Measurements from ENCODE around the gene DPYSL5.

DPYSL5 gene

DNA sequence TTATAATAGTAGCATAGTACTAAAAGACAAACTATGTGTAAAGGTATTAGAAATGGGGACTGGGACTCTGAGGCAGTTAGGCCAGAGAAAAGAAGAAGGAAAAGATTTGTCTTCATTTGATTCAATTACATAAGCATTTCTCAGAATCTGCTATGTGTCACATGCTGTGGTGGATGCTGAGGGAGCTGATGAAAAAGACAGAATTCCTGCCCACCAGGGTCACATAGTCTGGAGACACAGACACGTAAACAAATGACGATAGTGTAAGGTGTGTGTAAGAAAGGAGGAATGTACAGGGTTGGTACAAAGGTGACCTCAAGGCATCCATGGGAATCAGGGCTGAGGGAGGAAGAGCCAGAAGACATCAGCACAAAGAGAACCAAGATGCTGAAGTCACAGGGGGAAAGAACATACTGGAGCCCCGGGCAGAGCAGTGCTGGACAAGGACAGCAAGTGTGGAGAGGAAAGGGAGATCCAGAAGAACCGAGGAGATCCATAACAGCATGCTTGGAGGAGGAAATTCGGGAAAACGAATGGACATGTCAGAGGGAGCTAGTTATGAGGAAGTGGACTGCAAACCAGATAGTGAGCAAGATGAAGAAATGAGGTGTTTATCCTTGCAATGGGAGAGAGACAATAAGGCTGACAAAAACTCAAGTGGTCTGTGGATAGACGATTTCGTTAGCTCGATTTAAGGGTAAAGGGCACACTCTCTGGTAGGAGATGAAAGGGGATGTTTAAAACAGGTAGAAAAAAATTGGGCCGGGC, 121.3 kb downstream of the DPYSL5 start:
- no peak for DNase-seq

GRCh38 chr2:26970244-26970927, 122.5 kb downstream of the DPYSL5 start, which contains the start of gene MAPRE3:
TSS of gene MAPRE3 (plus strand) at chr2:26970637. CDS start at chr2:27022219, 51,582 bp downstream.
- DNase-seq = peak; percentile 87

GRCh38 chr2:26970928-26971627, 123.1 kb downstream of the DPYSL5 start:
- no peak for DNase-seq

DNA sequence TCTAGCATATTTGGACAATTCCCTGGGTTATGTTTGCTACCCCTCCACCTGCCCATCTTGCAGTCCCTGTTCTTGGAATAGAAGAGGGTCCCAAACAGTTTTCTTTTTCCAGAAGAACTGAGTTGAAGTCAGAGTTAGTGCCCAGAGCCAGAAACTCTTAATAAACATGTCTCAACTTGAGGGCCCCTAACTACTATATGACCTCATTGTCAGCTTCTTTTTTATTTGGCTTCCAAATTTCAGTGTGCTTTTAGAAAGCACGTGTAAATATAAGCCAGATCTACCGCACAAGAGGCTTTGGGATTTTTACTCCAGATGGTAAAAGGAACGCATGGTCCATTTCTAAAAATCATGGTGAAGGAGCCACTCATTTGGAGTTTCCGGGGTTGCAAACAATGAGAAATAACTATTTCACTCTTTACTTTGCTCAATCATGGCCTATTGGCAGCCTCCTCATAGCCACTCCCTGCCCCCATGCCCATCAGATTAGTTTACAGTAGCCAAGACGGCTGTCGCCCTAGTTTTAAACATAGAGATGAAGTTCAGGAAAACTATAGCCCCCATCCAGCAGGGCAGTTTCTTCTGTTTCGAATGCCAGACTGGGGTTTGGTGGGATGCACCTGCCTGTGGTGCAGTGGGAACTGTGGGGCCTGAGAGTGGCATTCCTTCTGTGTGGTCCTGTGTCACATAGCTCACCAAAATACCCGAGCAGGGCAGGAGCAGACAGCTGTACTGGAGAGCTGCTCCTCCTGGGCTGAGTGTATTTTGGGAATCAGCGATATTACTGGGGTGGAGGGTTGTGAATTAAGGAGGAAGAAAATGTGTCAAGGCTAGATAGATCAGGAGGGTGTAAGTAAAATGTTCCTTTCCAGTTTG, 124.2 kb downstream of the DPYSL5 start:
- DNase-seq = no peak

DNA sequence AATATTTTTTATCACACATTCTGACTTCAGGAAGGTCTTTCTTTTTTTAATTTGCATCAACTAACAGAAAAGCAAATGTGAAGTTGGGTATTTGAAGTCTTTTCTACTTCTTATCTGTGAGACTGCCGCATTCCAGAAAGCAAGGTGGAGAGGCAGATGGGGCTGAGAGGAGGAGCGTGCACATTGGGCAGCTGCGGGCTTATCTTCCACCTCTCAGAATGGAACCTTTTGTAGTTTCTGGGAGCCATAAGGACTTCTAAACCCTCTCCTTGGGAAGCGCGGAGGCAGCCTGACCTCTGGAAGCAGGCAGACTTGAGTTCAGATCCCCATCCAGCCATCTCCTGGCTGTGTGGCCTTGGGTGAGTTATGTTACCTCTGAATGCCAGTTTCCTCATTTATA, 126.4 kb downstream of the DPYSL5 start:
- no peak for DNase-seq

GRCh38 chr2:26975102-26975501, 127.2 kb downstream of the DPYSL5 start:
- no peak for DNase-seq

GRCh38 chr2:26975656-26976055, 127.7 kb downstream of the DPYSL5 start:
- DNase-seq = no peak

- DNase-seq = no peak
Observed at GRCh38 chr2:26976237-26976636, 128.3 kb downstream of the DPYSL5 start.

GRCh38 chr2:26977012-26977411, 129.1 kb downstream of the DPYSL5 start:
- no peak for DNase-seq

DNA sequence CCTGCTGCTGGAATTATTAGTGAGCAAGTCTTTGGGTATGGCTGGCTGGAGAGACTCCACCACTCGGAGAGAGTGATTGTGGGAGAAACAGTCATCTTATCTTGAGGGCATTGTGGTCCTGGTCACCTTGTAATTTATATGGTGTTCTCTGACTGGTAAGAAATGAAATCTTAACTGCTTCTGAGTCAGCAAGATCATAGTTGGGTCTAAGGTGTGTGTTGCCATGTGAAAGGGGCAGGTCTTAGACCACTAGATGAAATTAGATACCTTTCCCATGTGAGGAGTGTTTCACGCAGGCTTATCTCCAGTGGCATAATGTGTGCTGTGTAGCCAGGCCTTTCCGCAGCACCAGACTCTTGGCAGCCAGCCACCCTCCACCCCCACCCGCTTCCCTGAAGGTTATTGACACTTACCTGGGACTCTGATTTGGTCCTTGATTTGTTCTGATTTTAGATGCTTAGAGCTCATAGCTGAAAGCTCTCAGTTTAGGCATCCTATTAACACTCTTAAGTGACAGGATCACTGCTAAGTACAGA, 130.2 kb downstream of the DPYSL5 start:
- DNase-seq = no peak

DNA sequence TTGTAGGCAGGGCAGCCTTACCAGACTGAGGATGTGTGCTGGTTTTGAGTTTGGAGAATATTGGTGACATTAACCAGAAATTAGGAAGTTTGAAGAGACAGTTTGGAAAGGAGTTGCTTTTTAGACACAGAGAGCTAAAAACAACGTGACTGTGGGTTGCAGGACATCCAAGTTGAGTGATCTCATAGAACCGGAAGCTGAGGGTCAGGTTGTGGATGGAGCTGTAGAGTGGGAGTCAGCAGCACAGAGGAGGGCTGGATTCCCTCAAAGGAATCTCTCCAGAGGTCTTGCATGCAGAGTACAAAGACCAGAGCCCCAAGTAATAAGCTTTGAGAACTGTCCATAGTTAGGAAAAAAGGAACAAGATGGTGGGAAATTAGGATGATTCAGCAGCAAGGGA, 131.8 kb downstream of the DPYSL5 start:
- no peak for DNase-seq

- DNase-seq = no peak
Observed at GRCh38 chr2:26980971-26981370, 133.0 kb downstream of the DPYSL5 start.

- DNase-seq = no peak
Observed at GRCh38 chr2:26982102-26982742, 134.3 kb downstream of the DPYSL5 start.

DNA sequence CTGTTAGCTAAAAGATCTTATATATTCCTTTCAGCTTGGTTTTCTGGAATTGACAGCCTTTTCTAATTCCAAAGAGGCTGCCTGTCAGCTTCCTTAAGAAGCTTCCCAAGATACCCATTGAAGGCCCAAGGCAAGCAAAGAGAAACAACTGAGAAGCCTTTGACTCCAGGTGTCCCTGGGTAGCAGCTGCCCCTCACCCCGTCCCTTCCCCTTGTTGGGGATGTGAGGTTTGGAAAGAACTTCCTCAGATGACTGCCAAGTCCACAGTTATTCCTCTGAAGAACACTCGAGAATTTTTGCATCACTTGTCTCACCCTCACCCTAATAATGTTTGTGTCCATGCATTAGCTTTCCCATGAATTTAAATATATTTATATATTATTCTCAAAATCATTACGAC, 135.8 kb downstream of the DPYSL5 start:
- DNase-seq = no peak

DNA sequence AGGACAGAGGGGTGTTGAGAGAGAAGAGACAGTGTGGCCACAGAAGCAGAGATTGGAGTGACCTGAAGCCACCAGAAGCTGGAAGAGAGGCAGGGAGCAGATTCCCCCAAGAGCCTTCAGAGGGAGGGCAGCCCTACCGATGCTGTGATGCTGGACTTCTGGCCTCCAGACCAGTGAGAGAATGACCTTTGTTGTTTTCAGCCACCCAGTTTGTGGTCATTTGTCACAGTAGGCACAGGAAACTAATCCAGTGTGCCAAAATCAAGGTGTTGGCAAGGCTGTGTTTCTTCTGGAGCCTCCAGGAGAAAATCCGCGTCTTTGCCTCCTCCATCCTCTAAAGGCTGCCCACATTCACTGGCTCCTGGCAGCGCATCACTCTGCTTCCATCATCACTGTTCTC, 137.9 kb downstream of the DPYSL5 start:
- no peak for DNase-seq

- no peak for DNase-seq
Observed at GRCh38 chr2:26986576-26986975, 138.6 kb downstream of the DPYSL5 start.

DNA sequence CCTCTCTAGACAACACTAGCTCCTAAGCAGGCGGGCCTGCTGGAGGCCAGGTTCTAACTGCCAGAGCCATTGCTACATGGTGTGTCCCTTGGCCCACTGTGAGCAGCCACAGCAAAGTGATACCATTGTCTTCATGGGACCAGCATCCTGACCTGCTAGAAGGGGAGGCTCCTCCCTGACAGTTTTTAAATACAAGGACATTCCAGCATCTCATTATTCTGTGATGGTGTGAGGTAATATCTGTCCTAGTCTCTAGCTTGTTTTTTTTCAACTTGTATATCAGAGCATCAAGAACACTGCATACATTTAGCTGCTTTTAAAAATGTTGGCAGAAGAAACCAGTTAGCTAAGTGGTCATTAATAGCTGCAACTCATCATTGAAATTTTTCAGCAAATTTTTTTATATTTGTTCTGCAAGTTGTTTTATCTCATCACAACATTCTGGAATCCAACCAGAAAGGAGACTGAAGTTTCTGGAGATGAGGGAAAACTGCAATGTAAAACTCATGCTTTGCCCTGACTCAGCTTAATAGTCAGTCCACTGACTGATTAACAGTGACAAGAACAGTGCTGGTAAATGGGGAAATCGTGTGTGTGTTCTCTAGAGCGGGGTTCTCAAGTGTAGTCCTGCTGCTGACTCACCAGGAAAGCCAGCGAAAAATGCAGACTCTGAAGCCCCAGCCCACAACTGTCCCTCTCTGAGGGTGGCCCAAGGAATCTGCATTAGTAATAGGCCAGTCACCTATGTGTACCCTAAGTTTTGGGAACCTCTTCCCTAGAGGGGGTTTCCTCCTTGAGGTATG, 140.3 kb downstream of the DPYSL5 start:
- DNase-seq = no peak

DNA sequence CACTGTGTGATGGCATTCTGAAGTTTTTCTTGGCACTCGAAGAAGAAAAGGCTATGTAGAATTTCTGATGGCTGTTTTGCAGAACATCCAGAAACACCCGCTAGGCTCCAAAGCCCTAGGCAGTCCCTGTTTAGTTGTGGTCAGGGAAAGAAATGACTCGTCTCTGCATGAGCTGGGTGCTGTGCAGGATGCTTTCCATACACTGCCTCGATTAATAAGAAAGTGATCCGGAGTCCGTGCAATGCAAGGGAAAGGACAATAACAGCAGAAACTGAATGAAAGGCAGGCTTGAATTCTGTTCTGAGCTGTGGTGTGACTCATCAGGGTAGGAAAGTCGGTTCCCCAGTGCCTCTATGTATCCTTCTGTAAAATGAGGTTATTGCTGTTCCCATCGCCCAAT, 141.2 kb downstream of the DPYSL5 start:
- DNase-seq = no peak

DNA sequence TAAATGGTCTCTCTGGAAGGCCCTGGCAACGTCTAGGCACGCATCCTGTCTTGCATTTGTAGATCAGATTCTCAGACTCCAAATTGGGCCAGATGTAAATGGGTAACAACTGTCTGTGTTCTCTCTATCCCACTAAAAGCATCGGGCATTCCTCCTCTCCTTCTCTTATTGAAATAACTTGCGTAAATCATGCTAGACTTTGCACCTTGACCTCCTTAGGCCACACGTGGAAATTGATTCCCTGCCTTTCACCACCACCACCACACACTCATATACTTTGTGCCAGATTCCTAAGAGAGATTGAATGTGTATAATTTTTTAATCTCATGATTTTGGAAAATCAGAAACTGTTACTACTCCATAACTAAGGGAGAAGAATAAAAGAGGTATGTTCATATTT, 143.8 kb downstream of the DPYSL5 start:
- no peak for DNase-seq

- DNase-seq = no peak
Observed at GRCh38 chr2:26993768-26994167, 145.8 kb downstream of the DPYSL5 start.

DNA sequence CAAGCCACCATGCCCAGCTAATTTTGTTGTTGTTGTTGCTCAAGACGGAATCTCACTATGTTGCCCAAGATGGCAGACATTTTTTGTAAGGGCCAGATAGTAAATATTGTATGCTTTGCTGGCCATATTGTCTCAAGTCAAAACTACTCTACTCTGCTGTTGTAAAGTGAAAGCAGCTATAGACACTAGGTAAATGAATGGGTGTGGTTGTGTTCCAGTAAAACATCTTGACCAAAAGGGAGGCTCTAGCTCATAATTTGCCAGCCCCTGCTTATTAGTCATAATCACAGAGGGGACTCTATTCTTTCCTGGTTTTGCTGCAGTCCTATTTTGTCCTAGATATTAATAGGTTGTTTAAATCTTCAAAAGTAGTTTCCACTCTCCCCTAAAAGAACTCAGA, 147.1 kb downstream of the DPYSL5 start:
- DNase-seq = no peak
